ENCODE measurements around the gene KDM4C. TPM values are rescaled to one million over a fixed set of nuclear protein-coding genes. Genes with fewer than 3 reads are reported as not detected.
"Not testable (repeated sequence)": the region's sequence is repeated elsewhere in the genome, so short reads cannot be mapped to it uniquely, and the experiment has no call there.

The KDM4C gene
- 47.4 TPM for total RNA-seq

GRCh38 chr9:6757456-6758247 lies at the start of gene KDM4C:
Gene KDM4C (plus strand): TSS chr9:6757973. CDS start chr9:6792989, 35,016 bp downstream.
- DNase-seq (ENCODE audit: low read depth in 2 of 3, low spot score in 2 of 3), result peak; percentile 95 to 97 (median 96)

- peak in 1 of 3 donors; percentile 29 for DNase-seq (ENCODE audit: low read depth in 2 of 3, low spot score in 2 of 3)
Measured at GRCh38 chr9:6708732-6709131, 49.0 kb upstream of the KDM4C start.

- no peak for DNase-seq (ENCODE audit: low read depth in 2 of 3, low spot score in 2 of 3)
Measured at GRCh38 chr9:6711403-6711802, 46.4 kb upstream of the KDM4C start.

- no peak for DNase-seq (ENCODE audit: low read depth in 2 of 3, low spot score in 2 of 3)
Measured at GRCh38 chr9:6712041-6712440, 45.7 kb upstream of the KDM4C start.

- no peak for DNase-seq (ENCODE audit: low read depth in 2 of 3, low spot score in 2 of 3)
Measured at GRCh38 chr9:6714176-6714575, 43.6 kb upstream of the KDM4C start.

GRCh38 chr9:6715153-6715754 lies 42.5 kb upstream of the KDM4C start:
- DNase-seq (ENCODE audit: low read depth in 2 of 3, low spot score in 2 of 3), result not testable (repeated sequence)

GRCh38 chr9:6715755-6716643 lies 41.8 kb upstream of the KDM4C start:
- DNase-seq (ENCODE audit: low read depth in 2 of 3, low spot score in 2 of 3), result peak in 2 of 3 donors; percentile 50 to 65

- DNase-seq (ENCODE audit: low read depth in 2 of 3, low spot score in 2 of 3), result no peak
Measured at GRCh38 chr9:6716766-6717165, 41.0 kb upstream of the KDM4C start.

- no peak for DNase-seq (ENCODE audit: low read depth in 2 of 3, low spot score in 2 of 3)
Measured at GRCh38 chr9:6723881-6724420, 33.8 kb upstream of the KDM4C start.

GRCh38 chr9:6733257-6733656 lies 24.5 kb upstream of the KDM4C start:
- no peak for DNase-seq (ENCODE audit: low read depth in 2 of 3, low spot score in 2 of 3)

- no peak for DNase-seq (ENCODE audit: low read depth in 2 of 3, low spot score in 2 of 3)
Measured at GRCh38 chr9:6733831-6734230, 23.9 kb upstream of the KDM4C start.

- DNase-seq (ENCODE audit: low read depth in 2 of 3, low spot score in 2 of 3), result no peak
Measured at GRCh38 chr9:6735422-6735821, 22.4 kb upstream of the KDM4C start.

- DNase-seq (ENCODE audit: low read depth in 2 of 3, low spot score in 2 of 3), result peak in 2 of 3 donors; percentile 10 to 36
Measured at GRCh38 chr9:6739218-6739617, 18.6 kb upstream of the KDM4C start.

GRCh38 chr9:6748861-6749260 lies 8.9 kb upstream of the KDM4C start:
- not testable (repeated sequence) for DNase-seq (ENCODE audit: low read depth in 2 of 3, low spot score in 2 of 3)

- not testable (repeated sequence) for DNase-seq (ENCODE audit: low read depth in 2 of 3, low spot score in 2 of 3)
Measured at GRCh38 chr9:6754861-6755260, 2.9 kb upstream of the KDM4C start.

GRCh38 chr9:6757132-6757455 lies 679 bp upstream of the KDM4C start:
- DNase-seq (ENCODE audit: low read depth in 2 of 3, low spot score in 2 of 3), result peak; percentile 63 to 93 (median 87)

GRCh38 chr9:6758248-6758497 lies 400 bp downstream of the KDM4C start:
- DNase-seq (ENCODE audit: low read depth in 2 of 3, low spot score in 2 of 3), result no peak

GRCh38 chr9:6758498-6759184 lies 868 bp downstream of the KDM4C start:
- DNase-seq (ENCODE audit: low read depth in 2 of 3, low spot score in 2 of 3), result peak in 1 of 3 donors; percentile 47

GRCh38 chr9:6759185-6759977 lies 1.6 kb downstream of the KDM4C start:
- DNase-seq (ENCODE audit: low read depth in 2 of 3, low spot score in 2 of 3), result peak in 2 of 3 donors; percentile 79 to 86

GRCh38 chr9:6761306-6761705 lies 3.5 kb downstream of the KDM4C start:
- DNase-seq (ENCODE audit: low read depth in 2 of 3, low spot score in 2 of 3), result no peak
